ENCODE measurements around the gene TVP23A. TPM values are rescaled to one million over a fixed set of nuclear protein-coding genes. Genes with fewer than 3 reads are reported as not detected.

Gene TVP23A
- polyA plus RNA-seq, 1 donor = 3.5 TPM

GRCh38 chr16:10827691-10828341 lies 9.2 kb upstream of the TVP23A start:
- Histone ChIP-seq H3K27me3 (ENCODE audit: control insufficient read depth, insufficient read depth, low read length) (no peaks in the 10 kb centered on the region), H3K4me1 (ENCODE audit: control insufficient read depth, insufficient read depth, low read length) (peaks cover 10% of the 10 kb centered on the region), H3K9me3 (ENCODE audit: control insufficient read depth, low read depth, low read length) (no peaks in the 10 kb centered on the region), H3K36me3 (ENCODE audit: control insufficient read depth, insufficient read depth, low read length) (no peaks in the 10 kb centered on the region), H3K27ac (ENCODE audit: low read length) (peak overlapping the region; percentile 58), H3K4me3 (ENCODE audit: low read length) (no peak overlapping the region)
- WGBS (ENCODE audit: insufficient coverage, low lambda C conversion rate) = 100% methylated on average over 1 of the region's 11 CpGs
- peak; percentile 38 to 48 for DNase-seq

DNA sequence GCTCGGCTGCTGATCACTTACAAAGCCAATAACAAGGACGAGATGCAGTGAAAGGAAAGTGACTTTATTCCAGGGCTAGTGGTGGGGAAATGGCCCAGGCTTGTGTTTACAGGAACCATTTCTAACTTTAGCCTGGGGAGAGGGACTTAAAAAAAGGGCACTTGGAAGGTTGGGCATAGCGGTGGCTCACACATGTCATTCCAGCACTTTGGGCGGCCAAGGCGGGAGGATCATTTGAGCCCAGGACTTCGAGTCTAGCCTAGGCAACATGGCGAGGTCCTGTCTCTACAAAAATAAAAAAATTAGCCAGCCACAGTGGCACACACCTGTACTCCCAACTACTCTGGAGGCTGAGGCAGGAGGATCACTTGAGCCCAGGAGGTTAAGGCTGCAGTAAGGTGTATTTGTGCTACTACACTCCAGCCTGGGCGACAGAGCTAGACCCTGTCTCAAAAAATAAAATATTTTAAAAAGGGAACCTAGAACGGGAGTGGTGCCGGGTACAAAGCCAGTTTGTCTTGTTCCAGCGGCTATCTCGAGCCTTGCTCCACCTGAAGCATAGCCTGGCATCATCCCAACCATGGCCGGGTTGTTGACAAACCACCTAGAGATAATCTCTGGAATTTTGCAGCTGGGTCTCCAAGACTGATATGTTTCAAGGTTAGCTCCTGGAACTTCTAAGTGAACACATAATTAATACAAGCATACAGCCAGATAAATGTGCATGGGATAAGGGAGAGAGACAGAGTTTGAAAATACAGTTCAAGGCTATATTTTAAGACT lies 5.7 kb upstream of the TVP23A start:
- Histone ChIP-seq H3K4me3 (ENCODE audit: low read length) (no peak overlapping the region), H3K36me3 (ENCODE audit: control insufficient read depth, insufficient read depth, low read length) (no peaks in the 10 kb centered on the region), H3K4me1 (ENCODE audit: control insufficient read depth, insufficient read depth, low read length) (peaks cover 10% of the 10 kb centered on the region), H3K9me3 (ENCODE audit: control insufficient read depth, low read depth, low read length) (no peaks in the 10 kb centered on the region), H3K27ac (ENCODE audit: low read length) (no peak overlapping the region), H3K27me3 (ENCODE audit: control insufficient read depth, insufficient read depth, low read length) (peaks cover 5% of the 10 kb centered on the region)
- whole genome bisulfite sequencing (ENCODE audit: insufficient coverage, low lambda C conversion rate) = no CpG with 5 or more reads among the region's 13 CpGs
- DNase-seq = no peak

DNA sequence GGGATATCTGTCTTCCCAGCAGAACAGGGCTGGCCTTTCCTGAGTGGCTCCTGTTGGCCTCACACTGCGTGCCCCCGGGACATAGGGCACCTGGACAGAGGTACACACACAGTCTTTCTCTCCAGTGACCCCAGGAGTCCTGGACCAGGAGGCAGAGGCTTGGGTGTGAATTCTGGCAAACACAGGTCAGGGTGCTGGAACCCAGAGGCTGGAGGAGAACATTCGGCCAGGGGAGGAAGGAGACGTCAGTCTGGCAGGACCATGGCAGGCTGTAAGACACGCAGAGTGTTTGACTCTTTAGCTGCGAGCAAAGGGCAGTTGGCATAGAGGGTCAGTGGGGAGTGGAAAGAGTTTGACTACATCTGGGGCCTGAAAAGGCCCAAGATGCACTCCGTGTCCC lies 4.1 kb upstream of the TVP23A start:
- no CpG with 5 or more reads among the region's 7 CpGs for WGBS (ENCODE audit: insufficient coverage, low lambda C conversion rate)
- H3K27ac ChIP-seq (ENCODE audit: low read length) = no peak overlapping the region
- no peak overlapping the region for H3K4me3 ChIP-seq (ENCODE audit: low read length)
- no peaks in the 10 kb centered on the region for H3K36me3 ChIP-seq (ENCODE audit: control insufficient read depth, insufficient read depth, low read length)
- peaks cover under 1% of the 10 kb centered on the region for H3K4me1 ChIP-seq (ENCODE audit: control insufficient read depth, insufficient read depth, low read length)
- DNase-seq = no peak
- no peaks in the 10 kb centered on the region for H3K9me3 ChIP-seq (ENCODE audit: control insufficient read depth, low read depth, low read length)
- H3K27me3 ChIP-seq (ENCODE audit: control insufficient read depth, insufficient read depth, low read length) = peaks cover 19% of the 10 kb centered on the region

GRCh38 chr16:10820546-10820945 lies 2.0 kb upstream of the TVP23A start:
- Histone ChIP-seq H3K9me3 (ENCODE audit: control insufficient read depth, low read depth, low read length) (no peaks in the 10 kb centered on the region), H3K27ac (ENCODE audit: low read length) (no peak overlapping the region), H3K4me3 (ENCODE audit: low read length) (no peak overlapping the region), H3K27me3 (ENCODE audit: control insufficient read depth, insufficient read depth, low read length) (peaks cover 28% of the 10 kb centered on the region), H3K4me1 (ENCODE audit: control insufficient read depth, insufficient read depth, low read length) (no peaks in the 10 kb centered on the region), H3K36me3 (ENCODE audit: control insufficient read depth, insufficient read depth, low read length) (no peaks in the 10 kb centered on the region)
- DNase-seq = no peak
- no CpG with 5 or more reads among the region's 1 CpG for WGBS (ENCODE audit: insufficient coverage, low lambda C conversion rate)

- DNase-seq = no peak
- Histone ChIP-seq H3K9me3 (ENCODE audit: control insufficient read depth, low read depth, low read length) (no peaks in the 10 kb centered on the region), H3K4me3 (ENCODE audit: low read length) (no peak overlapping the region), H3K4me1 (ENCODE audit: control insufficient read depth, insufficient read depth, low read length) (no peaks in the 10 kb centered on the region), H3K36me3 (ENCODE audit: control insufficient read depth, insufficient read depth, low read length) (no peaks in the 10 kb centered on the region), H3K27me3 (ENCODE audit: control insufficient read depth, insufficient read depth, low read length) (peaks cover 28% of the 10 kb centered on the region), H3K27ac (ENCODE audit: low read length) (no peak overlapping the region)
- WGBS (ENCODE audit: insufficient coverage, low lambda C conversion rate) = no CpG with 5 or more reads among the region's 1 CpG
These were observed 1.1 kb downstream of the TVP23A start for GRCh38 chr16:10817514-10817913.

DNA sequence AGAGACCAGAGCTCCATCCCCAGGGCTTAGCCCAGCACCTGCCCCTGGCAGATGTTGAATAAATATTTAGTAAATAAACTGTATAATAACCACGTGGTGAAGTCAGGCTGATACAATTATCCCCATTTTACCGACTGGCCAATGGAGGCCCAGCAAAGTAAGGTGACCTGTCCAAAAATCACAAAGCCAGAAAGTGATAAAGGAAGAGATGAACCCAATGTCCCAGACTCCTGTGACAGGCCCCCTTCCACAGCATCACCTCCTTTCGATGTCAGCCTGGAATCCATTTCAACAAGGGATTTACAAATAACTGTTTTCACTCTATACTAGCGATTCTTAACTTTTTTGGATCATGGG lies 5.5 kb downstream of the TVP23A start:
- Histone ChIP-seq H3K4me3 (ENCODE audit: low read length) (no peak overlapping the region), H3K9me3 (ENCODE audit: control insufficient read depth, low read depth, low read length) (no peaks in the 10 kb centered on the region), H3K27me3 (ENCODE audit: control insufficient read depth, insufficient read depth, low read length) (peaks cover 12% of the 10 kb centered on the region), H3K4me1 (ENCODE audit: control insufficient read depth, insufficient read depth, low read length) (no peaks in the 10 kb centered on the region), H3K27ac (ENCODE audit: low read length) (no peak overlapping the region), H3K36me3 (ENCODE audit: control insufficient read depth, insufficient read depth, low read length) (no peaks in the 10 kb centered on the region)
- WGBS (ENCODE audit: insufficient coverage, low lambda C conversion rate) = 100% methylated on average over 2 of the region's 4 CpGs
- DNase-seq = no peak

- no peak overlapping the region for H3K4me3 ChIP-seq (ENCODE audit: low read length)
- H3K36me3 ChIP-seq (ENCODE audit: control insufficient read depth, insufficient read depth, low read length) = no peaks in the 10 kb centered on the region
- H3K9me3 ChIP-seq (ENCODE audit: control insufficient read depth, low read depth, low read length) = no peaks in the 10 kb centered on the region
- H3K4me1 ChIP-seq (ENCODE audit: control insufficient read depth, insufficient read depth, low read length) = no peaks in the 10 kb centered on the region
- no peak for DNase-seq
- peaks cover 7% of the 10 kb centered on the region for H3K27me3 ChIP-seq (ENCODE audit: control insufficient read depth, insufficient read depth, low read length)
- WGBS (ENCODE audit: insufficient coverage, low lambda C conversion rate) = 74% methylated on average over 4 of the region's 6 CpGs
- no peak overlapping the region for H3K27ac ChIP-seq (ENCODE audit: low read length)
These were observed 6.1 kb downstream of the TVP23A start for GRCh38 chr16:10812312-10813098.

- Histone ChIP-seq H3K27me3 (ENCODE audit: control insufficient read depth, insufficient read depth, low read length) (no peaks in the 10 kb centered on the region), H3K4me1 (ENCODE audit: control insufficient read depth, insufficient read depth, low read length) (no peaks in the 10 kb centered on the region), H3K9me3 (ENCODE audit: control insufficient read depth, low read depth, low read length) (no peaks in the 10 kb centered on the region), H3K27ac (ENCODE audit: low read length) (no peak overlapping the region), H3K36me3 (ENCODE audit: control insufficient read depth, insufficient read depth, low read length) (no peaks in the 10 kb centered on the region), H3K4me3 (ENCODE audit: low read length) (no peak overlapping the region)
- WGBS (ENCODE audit: insufficient coverage, low lambda C conversion rate) = 100% methylated on average over 1 of the region's 3 CpGs
- no peak for DNase-seq
These were observed 8.9 kb downstream of the TVP23A start for GRCh38 chr16:10809706-10810105.

DNA sequence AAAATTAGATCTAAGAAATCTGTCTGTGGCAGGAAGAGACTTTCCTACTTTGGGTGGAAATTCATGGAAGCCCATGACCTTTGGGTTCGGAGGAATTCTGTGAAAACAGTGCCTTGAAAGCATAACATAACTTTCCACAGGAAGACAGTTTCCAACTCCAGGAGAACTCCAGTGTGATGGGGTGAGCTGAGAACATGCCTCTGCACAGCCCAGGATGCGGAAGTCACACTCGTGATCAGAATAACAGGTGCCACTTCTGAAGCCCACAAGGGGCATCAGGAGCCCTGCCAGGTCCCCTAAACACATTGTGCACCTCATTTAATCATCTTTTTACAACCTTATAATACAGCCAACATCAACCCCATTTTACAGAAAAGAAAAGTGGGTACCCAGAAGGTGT lies 9.7 kb downstream of the TVP23A start:
- WGBS (ENCODE audit: insufficient coverage, low lambda C conversion rate) = no CpG with 5 or more reads among the region's 3 CpGs
- DNase-seq = no peak
- Histone ChIP-seq H3K9me3 (ENCODE audit: control insufficient read depth, low read depth, low read length) (no peaks in the 10 kb centered on the region), H3K4me1 (ENCODE audit: control insufficient read depth, insufficient read depth, low read length) (no peaks in the 10 kb centered on the region), H3K4me3 (ENCODE audit: low read length) (no peak overlapping the region), H3K36me3 (ENCODE audit: control insufficient read depth, insufficient read depth, low read length) (no peaks in the 10 kb centered on the region), H3K27ac (ENCODE audit: low read length) (no peak overlapping the region), H3K27me3 (ENCODE audit: control insufficient read depth, insufficient read depth, low read length) (no peaks in the 10 kb centered on the region)

- DNase-seq = no peak
- Histone ChIP-seq H3K27ac (ENCODE audit: low read length) (no peak overlapping the region), H3K27me3 (ENCODE audit: control insufficient read depth, insufficient read depth, low read length) (no peaks in the 10 kb centered on the region), H3K36me3 (ENCODE audit: control insufficient read depth, insufficient read depth, low read length) (no peaks in the 10 kb centered on the region), H3K4me1 (ENCODE audit: control insufficient read depth, insufficient read depth, low read length) (no peaks in the 10 kb centered on the region), H3K9me3 (ENCODE audit: control insufficient read depth, low read depth, low read length) (no peaks in the 10 kb centered on the region), H3K4me3 (ENCODE audit: low read length) (no peak overlapping the region)
- no CpG with 5 or more reads among the region's 3 CpGs for WGBS (ENCODE audit: insufficient coverage, low lambda C conversion rate)
These were observed 10.4 kb downstream of the TVP23A start for GRCh38 chr16:10808218-10808617.
